ENCODE results near the gene PLEKHG7. TPM values are rescaled to one million over a fixed set of nuclear protein-coding genes. Genes with fewer than 3 reads are reported as not detected.

Gene PLEKHG7
- total RNA-seq, 1 donor, result not detected

DNA sequence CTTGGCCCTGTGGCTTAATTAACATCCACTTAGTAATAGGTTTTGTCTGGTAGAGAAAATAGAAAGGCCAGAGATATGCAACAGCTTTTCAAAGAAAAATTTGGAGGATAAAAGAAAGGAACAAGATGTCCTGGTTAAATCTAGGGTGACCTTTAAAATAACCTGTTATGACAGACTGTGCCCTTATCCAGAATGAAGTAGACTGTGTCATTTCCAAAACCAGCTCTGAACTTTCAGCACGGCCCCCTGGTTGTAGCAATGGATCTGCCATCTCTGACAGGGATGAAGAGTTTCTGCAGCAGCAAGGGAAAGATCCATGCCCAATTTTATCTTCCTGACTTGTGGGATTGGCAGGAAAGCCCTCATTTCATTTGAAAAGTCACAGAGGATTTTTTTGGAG lies 5.1 kb downstream of the PLEKHG7 start:
- DNase-seq (ENCODE audit: low read depth in 2 of 3, low spot score in 2 of 3), result no peak

DNA sequence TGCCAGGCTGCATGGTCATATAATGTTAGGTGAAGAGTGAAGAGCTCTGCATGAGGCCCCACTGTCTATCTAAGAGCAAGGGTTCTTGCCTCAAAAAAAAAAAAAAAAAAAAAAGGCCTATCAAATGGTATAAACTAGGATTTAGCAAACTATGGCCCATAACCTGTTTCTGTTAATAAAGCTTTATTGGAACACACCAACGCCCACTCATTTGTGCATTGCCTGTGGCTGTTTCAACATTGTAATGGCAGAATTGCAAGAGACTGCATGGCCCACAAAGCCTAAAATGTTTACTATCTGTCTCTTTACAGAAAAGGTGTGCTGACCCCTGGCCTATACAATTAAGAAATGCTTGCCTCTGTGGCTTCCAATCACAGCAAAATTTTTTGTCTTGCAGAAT lies 12.8 kb downstream of the PLEKHG7 start:
- no peak for DNase-seq (ENCODE audit: low read depth in 2 of 3, low spot score in 2 of 3)

DNA sequence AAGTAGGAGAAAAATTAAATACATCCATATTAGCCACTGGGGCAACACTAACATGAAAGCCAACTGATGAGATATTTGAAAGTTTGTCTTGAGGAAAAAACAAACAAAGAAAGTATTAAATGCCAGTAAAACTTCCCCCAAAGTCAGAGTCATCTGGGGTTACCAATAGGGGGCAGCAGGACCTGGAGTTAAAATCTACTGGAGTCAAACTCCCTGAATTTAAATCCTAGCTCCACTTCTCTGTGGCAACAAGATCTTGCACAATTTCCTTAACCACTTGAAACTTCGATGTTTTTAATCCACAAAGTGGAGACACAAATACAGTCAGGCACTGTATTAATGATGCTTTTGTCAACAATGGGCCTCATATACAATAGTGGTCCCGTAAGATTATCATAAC lies 14.4 kb downstream of the PLEKHG7 start:
- no peak for DNase-seq (ENCODE audit: low read depth in 2 of 3, low spot score in 2 of 3)

DNA sequence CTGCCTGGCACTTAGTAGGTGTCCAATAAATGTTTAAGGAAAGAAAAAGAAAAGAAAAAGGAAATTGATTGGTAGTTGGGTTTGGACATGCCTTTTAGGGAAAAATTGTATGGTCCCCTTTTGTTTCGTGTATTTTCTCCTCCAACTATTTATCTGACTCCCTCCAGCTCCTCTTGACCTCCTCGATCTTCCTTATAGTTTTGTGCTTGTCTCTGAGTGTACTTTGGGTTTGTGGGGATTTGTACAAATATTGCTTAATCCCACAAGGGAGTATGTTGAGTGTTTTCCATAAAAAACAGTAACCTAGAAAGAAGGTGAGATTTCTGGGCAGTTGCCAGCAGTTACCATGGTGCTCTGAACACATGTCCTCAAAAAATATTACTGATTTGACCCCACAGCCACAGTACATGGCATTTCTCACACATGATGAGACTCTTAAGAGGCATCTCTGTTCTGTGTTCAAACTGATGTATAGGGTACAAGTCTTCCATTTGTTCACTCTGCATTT lies 15.7 kb downstream of the PLEKHG7 start:
- no peak for DNase-seq (ENCODE audit: low read depth in 2 of 3, low spot score in 2 of 3)

DNA sequence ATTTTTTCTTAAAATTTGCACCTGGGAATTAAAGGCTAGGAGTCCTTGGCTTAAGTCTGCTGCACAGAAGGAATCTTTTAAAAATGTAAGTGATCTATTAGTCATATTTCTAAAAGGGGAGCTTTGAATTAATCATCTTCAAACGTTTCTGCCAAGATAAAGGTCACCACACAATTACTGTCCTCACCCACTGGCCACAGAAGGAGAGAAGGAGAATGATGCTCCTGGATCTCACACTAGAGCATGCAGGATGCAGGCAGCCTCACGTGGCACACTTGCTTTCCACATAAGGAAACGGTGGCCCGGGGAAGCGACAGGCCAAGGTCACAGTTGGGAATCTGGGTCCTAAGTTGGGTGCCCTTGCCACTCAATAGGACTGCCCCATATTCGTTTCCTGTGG lies 16.9 kb downstream of the PLEKHG7 start:
- DNase-seq (ENCODE audit: low read depth in 2 of 3, low spot score in 2 of 3), result no peak

DNA sequence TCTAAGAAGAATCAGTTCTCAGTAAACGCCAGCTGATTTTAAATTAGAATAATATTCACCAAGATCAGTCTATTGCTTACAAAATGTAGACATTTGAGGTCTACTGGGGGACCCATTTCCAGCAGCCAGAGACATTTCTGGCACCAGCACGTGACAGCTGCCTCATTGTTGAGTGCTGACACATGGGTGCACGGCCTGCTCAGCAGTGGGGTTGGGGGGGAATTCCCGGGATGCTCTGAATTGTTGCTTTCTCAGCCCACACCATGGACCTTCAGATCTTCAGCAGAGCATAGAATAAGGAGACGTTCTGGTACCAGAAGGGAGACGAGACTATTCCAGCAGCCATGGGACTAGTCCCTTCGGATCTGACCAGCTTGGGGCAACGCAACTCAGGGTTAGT lies 18.3 kb downstream of the PLEKHG7 start:
- DNase-seq (ENCODE audit: low read depth in 2 of 3, low spot score in 2 of 3), result no peak

DNA sequence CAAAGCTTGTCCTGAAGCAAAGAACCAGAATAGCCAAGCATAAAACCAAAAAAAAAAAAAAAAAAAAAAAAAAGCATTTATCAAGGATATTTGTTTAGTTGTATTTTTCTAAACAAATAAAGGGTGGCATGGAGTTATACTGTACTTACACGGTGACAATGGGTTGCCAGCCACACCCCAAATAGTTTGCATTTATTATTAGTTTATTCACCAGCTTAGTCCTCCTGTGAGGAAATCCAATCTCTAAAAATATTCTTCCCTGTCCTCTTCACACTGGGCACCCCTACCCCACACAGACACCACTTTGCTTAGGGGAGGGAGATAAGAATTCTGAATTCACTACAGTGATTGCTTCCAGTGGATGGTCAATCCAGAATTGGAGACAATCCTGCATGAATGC lies 18.9 kb downstream of the PLEKHG7 start:
- DNase-seq (ENCODE audit: low read depth in 2 of 3, low spot score in 2 of 3), result no peak

DNA sequence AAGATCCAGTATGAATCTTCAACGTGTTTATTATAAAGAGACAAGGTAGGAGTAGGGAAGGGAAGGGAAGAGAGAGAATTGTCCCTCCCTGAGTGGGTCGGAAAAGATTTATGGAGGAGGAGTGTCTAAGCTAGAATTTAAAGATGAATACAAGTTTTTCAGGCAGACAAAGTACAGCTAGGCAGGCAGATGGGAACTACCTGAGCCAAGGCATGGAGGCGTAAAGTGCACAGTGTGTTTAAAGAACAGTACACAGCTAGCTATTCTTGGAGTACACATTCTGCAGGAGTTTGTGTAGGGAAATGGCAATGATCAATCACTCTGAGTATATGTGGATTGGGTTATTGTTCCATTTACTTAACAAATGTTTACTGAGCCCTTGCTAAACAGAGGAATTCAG lies 20.1 kb downstream of the PLEKHG7 start:
- DNase-seq (ENCODE audit: low read depth in 2 of 3, low spot score in 2 of 3), result no peak

DNA sequence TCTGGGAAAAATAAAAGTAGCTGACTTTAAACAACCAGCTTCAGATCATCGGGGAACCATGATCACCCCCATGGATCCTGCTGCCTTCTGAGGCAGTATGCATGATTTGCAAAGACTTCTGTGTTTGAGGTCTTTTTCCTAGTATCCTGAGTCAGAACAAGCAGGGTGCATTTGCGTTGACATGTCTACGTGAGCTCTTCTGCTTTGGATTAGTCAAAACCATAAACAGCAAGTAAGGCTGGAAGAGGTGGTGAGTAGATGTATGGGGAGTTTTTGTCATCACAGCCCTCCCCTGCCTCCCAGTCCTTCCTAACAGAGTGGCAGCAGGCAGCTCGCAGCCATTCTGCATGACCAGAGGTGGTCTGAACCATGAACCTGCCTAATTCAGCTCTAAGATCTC lies 24.1 kb downstream of the PLEKHG7 start:
- no peak for DNase-seq (ENCODE audit: low read depth in 2 of 3, low spot score in 2 of 3)

DNA sequence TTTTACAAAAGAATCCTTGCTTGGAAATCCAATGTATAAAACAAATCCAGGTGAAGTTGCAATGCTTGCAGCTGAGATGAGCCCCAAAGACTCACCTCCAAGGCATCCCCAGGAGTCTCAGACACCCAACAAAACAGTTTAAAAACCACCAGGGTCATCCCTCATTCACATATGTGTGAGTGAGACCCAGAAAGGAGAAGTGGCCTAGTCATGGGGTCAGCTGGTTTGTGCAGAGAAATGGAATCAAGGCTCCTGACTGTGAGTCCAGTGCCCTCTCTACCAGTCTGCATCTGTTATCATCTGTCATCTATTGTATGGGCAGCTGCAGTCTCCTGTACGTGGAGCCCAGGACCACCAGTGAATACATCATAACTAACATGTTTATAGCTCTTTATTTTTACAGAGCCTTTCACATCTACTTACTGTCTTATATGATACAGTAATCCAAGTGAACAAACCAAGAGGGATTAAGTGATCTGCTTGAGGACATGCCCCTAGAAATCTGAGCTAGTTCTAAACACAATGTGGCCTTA lies 27.1 kb downstream of the PLEKHG7 start:
- no peak for DNase-seq (ENCODE audit: low read depth in 2 of 3, low spot score in 2 of 3)

DNA sequence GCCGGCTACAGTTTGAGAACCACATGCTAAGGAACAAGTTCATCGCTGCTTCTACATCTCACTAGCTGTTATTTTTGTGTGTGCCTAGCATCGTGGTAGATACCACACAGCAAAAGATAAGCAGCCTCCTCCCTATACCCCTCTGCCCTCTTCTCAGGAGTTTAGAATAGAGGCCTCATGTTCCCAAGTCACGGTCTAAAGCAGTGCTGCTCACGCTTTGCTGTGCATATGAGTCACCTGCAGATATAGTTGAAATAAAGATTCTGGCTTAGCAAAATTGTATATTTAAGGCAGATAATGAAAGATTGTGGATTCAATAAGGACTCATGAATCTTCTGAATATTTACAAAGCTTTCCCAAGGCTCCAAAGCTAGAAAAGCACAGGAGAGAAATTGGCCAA lies 28.0 kb downstream of the PLEKHG7 start:
- no peak for DNase-seq (ENCODE audit: low read depth in 2 of 3, low spot score in 2 of 3)

DNA sequence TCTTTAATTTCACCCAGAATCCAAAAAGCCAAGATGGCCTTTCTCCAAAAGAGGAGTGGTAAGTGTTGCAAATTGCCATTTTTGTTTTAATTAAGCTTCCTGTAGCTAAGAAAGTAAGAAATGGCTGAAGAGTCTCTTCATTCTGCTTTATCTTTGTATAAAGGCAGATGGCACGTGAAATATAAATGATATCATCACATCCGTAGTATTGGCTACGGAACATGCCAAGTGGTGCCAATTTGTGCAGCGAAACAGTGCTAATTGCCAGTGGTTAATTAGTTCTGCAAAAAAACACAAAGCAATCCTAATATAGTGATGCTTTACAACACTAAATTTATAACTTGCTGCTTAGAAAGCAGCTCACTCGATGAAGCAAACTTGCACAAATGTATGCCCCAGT lies 29.4 kb downstream of the PLEKHG7 start:
- no peak for DNase-seq (ENCODE audit: low read depth in 2 of 3, low spot score in 2 of 3)

DNA sequence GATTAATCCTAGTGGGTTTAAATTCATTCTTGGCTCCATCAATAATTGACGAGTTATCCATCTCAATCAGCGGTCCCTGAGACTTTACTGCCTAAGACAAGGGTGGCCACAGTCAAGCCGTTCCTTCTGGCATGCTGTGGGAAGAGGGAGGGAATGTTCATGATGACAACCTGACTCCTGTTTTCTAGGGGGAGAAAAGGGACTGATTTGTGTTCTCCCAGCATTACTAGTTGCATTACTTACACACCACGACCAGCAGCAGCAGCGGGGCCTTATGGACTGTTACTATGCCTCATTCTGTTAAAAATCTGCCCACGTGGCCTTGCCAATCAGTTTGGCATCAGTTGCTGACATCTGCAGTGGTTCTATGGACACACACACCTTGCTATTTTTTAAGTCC lies 29.9 kb downstream of the PLEKHG7 start:
- DNase-seq (ENCODE audit: low read depth in 2 of 3, low spot score in 2 of 3), result no peak

DNA sequence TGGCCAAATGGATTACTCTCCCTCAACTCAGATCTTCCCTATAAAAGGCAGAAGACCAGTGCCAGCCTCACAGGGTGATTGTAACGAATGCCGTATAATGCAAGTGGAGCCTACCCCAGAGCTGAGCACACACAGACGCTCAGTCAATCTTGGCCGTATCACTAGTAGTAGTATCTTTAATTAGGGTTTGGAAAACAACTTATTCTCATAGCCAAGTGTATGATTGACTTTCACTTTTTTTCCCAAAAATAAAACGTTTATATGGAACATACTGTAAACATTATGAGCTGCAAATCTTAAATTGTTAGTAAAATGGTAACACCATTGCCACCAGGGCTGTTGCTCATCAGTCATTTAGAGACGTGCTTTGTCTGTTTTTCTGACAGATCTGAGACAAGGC lies 30.4 kb downstream of the PLEKHG7 start:
- DNase-seq (ENCODE audit: low read depth in 2 of 3, low spot score in 2 of 3), result no peak

DNA sequence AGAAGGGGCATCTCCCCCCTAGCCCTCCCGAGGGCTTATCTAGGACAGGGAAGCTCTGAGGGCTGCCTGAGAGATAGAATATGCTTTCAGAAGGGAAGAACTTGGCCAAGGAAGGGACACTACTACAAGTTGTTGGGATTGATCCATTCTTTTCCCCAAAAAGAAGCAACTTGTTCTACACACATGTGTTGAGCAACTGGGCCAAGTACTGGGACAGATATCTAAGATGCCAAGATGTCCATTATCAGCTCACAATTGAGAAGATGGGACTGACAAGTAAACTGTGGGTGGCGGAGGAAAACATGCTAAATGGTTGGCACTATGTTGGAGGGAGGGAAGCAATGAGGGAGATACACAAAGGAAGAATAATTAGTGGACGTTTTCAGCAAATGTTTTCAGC lies 30.9 kb downstream of the PLEKHG7 start:
- DNase-seq (ENCODE audit: low read depth in 2 of 3, low spot score in 2 of 3), result no peak

DNA sequence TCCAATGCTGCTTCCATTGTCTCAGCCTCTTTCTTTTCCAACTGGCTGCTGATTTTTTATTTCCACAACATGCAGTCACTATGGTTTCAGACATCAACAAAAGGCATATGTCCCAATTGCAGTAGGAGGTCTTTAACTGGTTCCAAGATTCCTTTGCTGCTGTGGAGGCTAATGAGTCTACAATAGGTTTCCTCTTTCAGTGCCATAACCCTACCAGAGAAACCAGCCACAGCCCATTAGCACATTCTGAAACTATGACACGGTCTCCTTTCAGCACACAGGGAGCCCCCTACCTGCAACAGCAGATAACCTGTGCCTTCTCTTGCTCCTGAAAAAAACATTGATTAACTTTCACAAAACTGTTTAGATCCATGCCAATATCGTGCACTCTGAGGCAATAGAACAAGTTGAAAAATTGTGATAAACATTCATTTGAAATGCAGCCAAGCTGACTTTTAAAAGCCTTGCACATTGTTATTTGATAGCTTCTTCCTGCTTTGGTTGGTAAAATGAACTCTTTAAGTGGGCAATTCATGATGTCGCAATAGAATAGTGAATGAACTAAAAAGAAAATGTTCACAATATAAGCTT lies 32.4 kb downstream of the PLEKHG7 start:
- no peak for DNase-seq (ENCODE audit: low read depth in 2 of 3, low spot score in 2 of 3)

DNA sequence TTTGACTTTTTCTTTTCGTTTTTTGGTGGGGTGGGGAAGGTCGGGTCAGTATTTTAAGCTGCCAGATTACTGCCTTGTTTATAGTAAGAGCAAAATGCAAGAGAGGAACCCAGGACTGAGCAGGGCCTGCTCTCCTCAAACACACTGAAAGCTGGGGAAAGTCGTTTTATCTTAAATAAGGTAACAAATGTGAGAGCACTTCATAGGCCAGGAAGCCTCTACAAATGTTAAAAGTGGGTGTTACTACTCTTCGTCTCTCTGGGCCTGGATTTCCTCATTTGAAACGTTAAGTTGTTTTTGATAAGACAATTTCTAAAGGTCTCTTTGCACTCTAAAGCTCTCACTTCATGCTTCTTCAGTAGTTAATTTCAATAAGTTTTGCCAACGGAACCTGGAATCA lies 33.8 kb downstream of the PLEKHG7 start:
- DNase-seq (ENCODE audit: low read depth in 2 of 3, low spot score in 2 of 3), result no peak

DNA sequence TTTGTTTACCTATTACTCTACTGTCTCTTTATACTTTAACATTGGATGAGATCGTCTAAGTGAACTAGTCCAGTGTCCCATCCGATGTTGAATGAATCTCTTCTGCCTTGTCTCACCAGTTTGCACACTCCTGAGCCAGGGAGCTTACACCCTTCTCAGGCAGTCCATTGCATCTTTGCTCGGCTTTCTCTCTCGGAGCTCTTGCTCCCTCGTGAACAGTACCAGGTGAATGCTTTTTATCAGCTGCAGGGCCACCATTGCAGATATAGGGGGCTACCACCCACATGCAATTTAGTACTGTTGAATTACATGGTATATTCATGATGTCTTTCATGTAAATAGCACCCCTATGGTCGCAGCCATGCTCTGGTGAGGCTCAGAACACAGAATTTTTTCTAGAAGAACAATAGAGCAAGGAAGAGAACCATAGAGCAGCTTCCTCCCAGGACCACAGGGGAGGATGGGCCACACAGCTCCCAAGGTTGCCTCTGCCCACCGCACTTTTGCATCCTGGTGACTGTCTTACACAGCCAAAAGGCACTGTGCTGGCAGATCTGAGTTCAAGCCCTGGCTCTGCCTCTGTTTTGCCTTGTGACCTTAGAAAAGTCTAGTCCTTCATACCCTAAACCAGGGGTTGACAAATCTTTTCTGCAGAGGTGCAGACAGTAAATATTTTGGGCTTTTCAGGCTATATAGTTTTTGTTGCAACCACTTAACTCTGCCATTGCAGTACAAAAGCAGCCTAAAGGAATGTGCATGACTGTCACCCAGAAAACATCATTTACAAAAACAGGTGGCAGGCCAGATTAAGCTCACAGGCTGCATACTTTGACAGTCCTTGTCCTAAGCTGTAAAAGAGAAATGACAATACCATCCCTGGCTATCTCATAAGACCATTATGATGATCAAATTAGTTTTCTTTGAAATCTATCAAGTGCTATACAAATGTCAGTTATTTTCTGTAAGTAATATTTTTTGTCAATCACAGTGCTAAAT lies 35.4 kb downstream of the PLEKHG7 start:
- no peak for DNase-seq (ENCODE audit: low read depth in 2 of 3, low spot score in 2 of 3)

DNA sequence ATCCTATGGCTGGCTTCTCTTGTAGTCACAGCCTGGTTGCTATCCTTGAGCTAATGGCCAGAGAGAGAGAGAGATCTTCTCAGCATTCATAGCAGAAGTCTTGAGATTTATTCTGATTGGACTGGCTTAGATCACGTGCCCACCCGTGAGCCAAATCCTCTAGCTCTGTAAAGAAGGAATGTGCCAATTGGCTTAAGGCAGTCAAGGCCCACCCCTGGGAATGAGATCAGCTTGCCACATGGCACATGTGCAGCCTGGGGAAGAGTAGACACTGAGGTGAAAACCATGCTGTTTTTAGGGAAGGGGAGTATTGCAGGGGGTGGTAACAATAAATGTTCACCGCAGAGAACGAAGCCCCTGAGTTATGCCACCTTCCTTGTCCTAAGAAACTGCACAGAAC lies 36.3 kb downstream of the PLEKHG7 start:
- DNase-seq (ENCODE audit: low read depth in 2 of 3, low spot score in 2 of 3), result no peak

DNA sequence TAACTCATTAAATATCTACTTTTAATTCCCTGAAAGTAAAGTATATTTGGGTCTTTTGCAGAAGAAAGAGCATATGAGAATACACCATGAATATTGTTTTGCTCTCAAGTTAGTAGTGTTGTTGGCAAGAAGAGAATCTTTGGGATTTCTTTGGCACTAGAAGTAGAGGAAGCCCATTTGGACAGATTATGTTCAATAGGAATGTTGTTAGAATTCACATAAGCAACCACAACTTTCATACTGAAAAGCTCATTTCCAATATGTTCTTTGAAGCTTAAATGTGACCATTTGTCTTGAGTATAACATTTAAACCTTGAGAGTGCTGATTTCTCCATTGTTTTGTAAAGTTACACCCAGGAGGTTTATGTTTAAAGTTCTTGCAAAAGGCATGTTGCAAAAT lies 37.6 kb downstream of the PLEKHG7 start:
- no peak for DNase-seq (ENCODE audit: low read depth in 2 of 3, low spot score in 2 of 3)

DNA sequence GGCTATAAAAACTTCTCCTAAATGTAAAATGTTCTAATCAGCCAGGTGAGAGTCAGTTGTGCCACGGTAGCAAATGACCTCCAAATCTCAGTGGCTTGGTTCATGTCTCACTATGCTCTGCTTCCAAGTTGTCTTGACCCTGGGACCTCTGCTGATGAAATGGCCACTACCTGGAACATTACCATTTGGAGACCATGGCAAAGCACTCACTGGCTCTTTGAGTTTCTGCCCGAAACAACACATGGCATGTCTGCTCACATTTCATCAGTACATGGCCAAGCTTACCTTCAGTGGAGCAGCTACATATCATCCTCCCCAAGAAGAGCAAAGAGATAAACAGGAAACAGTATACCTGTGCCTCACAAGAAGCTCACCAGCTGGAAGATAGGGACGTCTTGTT lies 40.2 kb downstream of the PLEKHG7 start:
- no peak for DNase-seq (ENCODE audit: low read depth in 2 of 3, low spot score in 2 of 3)

Measured in hematopoietic multipotent progenitor cell (in vitro differentiated cells).